Measurements from ENCODE around the gene NODAL.

GRCh38 chr10:70465278-70465677, 23.8 kb upstream of the NODAL start:
- TF ChIP-seq ZNF274 (IDR thresholded peaks at IDR 0.05; ENCODE audit: low read depth, low read length): no peak
- TF ChIP-seq YY1 (IDR thresholded peaks at IDR 0.05; ENCODE audit: insufficient read depth, insufficient read length): no peak
